Measurements from ENCODE around the gene MUC6.

Gene MUC6

DNA sequence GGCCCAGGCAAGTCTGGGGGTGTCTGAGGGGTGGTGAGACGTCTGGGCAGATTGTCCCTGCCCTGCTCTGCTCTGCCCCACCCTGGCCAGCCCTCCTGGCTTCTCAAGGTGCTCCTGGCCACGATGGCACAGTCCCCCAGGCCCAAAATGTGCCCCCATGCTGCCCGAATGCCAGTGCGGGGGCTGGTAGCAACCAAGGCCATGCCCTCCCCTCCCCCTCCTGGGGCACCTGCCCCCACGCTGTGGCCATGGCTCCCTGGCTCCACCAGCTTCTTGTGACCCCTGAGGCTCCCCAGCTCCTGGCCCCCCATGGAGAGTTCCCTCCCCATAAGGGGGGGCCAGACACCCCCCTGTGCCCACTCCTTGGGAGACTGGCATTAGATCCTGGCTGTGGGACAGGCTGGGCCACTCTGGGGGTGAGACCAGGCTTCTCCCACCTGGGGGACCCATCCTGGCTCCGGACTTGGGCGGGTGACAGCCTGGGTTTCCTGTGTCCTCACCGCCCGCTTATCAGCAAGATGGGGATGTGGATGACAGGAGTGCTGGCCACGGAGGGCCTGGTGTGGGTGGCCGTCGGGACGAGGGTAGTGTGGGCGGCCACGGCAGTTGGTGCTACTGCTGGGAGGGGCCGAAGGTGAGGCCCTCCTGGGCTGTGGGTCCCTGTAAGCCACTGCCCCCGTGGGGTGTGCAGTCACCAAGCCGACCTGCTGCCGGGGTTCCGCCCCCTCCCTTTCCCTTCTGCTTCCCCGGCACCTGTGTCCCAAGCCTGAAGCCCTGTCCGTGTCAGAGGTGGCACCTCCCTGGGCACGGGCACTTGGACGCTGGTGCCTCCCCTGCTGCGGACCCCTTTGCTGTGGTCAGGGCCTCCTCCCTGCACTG, 15.9 kb upstream of the MUC6 start:
- Histone ChIP-seq H3K4me3 (ENCODE audit: low read length) (no peak overlapping the region), H4K20me1 (ENCODE audit: insufficient read depth, low read length) (no peaks in the 10 kb centered on the region), H3K4me1 (ENCODE audit: low read length) (no peaks in the 10 kb centered on the region), H3K9ac (ENCODE audit: low read length) (no peak overlapping the region), H3K79me2 (ENCODE audit: low read length) (no peaks in the 10 kb centered on the region), H2AFZ (ENCODE audit: low read length) (no peak overlapping the region), H3K9me2 (replicated peaks; ENCODE audit: insufficient read depth, low read length) (no peaks in the 10 kb centered on the region), H3K27me3 (replicated peaks; ENCODE audit: insufficient read depth, low read length) (peaks cover 95% of the 10 kb centered on the region), H3F3A (ENCODE audit: insufficient read depth, low read length) (no peaks in the 10 kb centered on the region), H3K27ac (ENCODE audit: low read length) (no peak overlapping the region), H3K9me3 (replicated peaks; ENCODE audit: insufficient read depth, low read length) (no peaks in the 10 kb centered on the region), H3K36me3 (replicated peaks; ENCODE audit: insufficient read depth, low read length) (no peaks in the 10 kb centered on the region), H3K4me2 (ENCODE audit: low read depth, low read length) (no peak overlapping the region)
- no peak for DNase-seq
- TF ChIP-seq EZH2 (optimal IDR thresholded peaks at IDR 0.05; ENCODE audit: low read depth, low read length) (no peak), EZH2phosphoT487 (IDR thresholded peaks at IDR 0.05; ENCODE audit: low read length) (no peak)
- TF ChIP-seq, protein P1, sequence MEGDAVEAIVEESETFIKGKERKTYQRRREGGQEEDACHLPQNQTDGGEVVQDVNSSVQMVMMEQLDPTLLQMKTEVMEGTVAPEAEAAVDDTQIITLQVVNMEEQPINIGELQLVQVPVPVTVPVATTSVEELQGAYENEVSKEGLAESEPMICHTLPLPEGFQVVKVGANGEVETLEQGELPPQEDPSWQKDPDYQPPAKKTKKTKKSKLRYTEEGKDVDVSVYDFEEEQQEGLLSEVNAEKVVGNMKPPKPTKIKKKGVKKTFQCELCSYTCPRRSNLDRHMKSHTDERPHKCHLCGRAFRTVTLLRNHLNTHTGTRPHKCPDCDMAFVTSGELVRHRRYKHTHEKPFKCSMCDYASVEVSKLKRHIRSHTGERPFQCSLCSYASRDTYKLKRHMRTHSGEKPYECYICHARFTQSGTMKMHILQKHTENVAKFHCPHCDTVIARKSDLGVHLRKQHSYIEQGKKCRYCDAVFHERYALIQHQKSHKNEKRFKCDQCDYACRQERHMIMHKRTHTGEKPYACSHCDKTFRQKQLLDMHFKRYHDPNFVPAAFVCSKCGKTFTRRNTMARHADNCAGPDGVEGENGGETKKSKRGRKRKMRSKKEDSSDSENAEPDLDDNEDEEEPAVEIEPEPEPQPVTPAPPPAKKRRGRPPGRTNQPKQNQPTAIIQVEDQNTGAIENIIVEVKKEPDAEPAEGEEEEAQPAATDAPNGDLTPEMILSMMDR (IDR thresholded peaks at IDR 0.05; ENCODE audit: low read length) = no peak

GRCh38 chr11:1051356-1052132, 15.0 kb upstream of the MUC6 start:
- Histone ChIP-seq H3K36me3 (replicated peaks; ENCODE audit: insufficient read depth, low read length) (no peaks in the 10 kb centered on the region), H3K9me2 (replicated peaks; ENCODE audit: insufficient read depth, low read length) (no peaks in the 10 kb centered on the region), H4K20me1 (ENCODE audit: insufficient read depth, low read length) (no peaks in the 10 kb centered on the region), H3F3A (ENCODE audit: insufficient read depth, low read length) (no peaks in the 10 kb centered on the region), H3K9ac (ENCODE audit: low read length) (no peak overlapping the region), H3K27ac (ENCODE audit: low read length) (no peak overlapping the region), H3K4me2 (ENCODE audit: low read depth, low read length) (no peak overlapping the region), H3K27me3 (replicated peaks; ENCODE audit: insufficient read depth, low read length) (peaks cover 98% of the 10 kb centered on the region), H3K9me3 (replicated peaks; ENCODE audit: insufficient read depth, low read length) (no peaks in the 10 kb centered on the region), H2AFZ (ENCODE audit: low read length) (no peak overlapping the region), H3K79me2 (ENCODE audit: low read length) (no peaks in the 10 kb centered on the region), H3K4me1 (ENCODE audit: low read length) (no peaks in the 10 kb centered on the region), H3K4me3 (ENCODE audit: low read length) (no peak overlapping the region)
- no peak for DNase-seq
- TF ChIP-seq EZH2phosphoT487 (IDR thresholded peaks at IDR 0.05; ENCODE audit: low read length) (no peak), EZH2 (optimal IDR thresholded peaks at IDR 0.05; ENCODE audit: low read depth, low read length) (no peak)
- TF ChIP-seq, protein P1 (IDR thresholded peaks at IDR 0.05; ENCODE audit: low read length) = no peak

GRCh38 chr11:1050581-1051355, 14.2 kb upstream of the MUC6 start:
- H3K27me3 ChIP-seq (replicated peaks; ENCODE audit: insufficient read depth, low read length) = peaks cover 98% of the 10 kb centered on the region
- H3K9me3 ChIP-seq (replicated peaks; ENCODE audit: insufficient read depth, low read length) = no peaks in the 10 kb centered on the region
- no peak overlapping the region for H3K9ac ChIP-seq (ENCODE audit: low read length)
- H3F3A ChIP-seq (ENCODE audit: insufficient read depth, low read length) = no peaks in the 10 kb centered on the region
- TF ChIP-seq EZH2phosphoT487 (IDR thresholded peaks at IDR 0.05; ENCODE audit: low read length) (no peak), EZH2 (optimal IDR thresholded peaks at IDR 0.05; ENCODE audit: low read depth, low read length) (no peak)
- TF ChIP-seq, protein P1 (IDR thresholded peaks at IDR 0.05; ENCODE audit: low read length) = peak; percentile 91
- no peak overlapping the region for H3K4me2 ChIP-seq (ENCODE audit: low read depth, low read length)
- H2AFZ ChIP-seq (ENCODE audit: low read length) = no peak overlapping the region
- DNase-seq = peak; percentile 77
- no peaks in the 10 kb centered on the region for H3K9me2 ChIP-seq (replicated peaks; ENCODE audit: insufficient read depth, low read length)
- H3K4me3 ChIP-seq (ENCODE audit: low read length) = no peak overlapping the region
- H3K4me1 ChIP-seq (ENCODE audit: low read length) = no peaks in the 10 kb centered on the region
- H4K20me1 ChIP-seq (ENCODE audit: insufficient read depth, low read length) = no peaks in the 10 kb centered on the region
- H3K36me3 ChIP-seq (replicated peaks; ENCODE audit: insufficient read depth, low read length) = no peaks in the 10 kb centered on the region
- H3K27ac ChIP-seq (ENCODE audit: low read length) = no peak overlapping the region
- H3K79me2 ChIP-seq (ENCODE audit: low read length) = no peaks in the 10 kb centered on the region
